Stimulated activated CD4-positive, alpha-beta T cell treated with anti-CD3 and anti-CD28 coated beads, Interleukin-1b, Interleukin-23, amount 100 ng/mL, for 24 hours (primary cell): Measurements from ENCODE around the gene IDH3G.

Source experiments
- DNase-seq, 4 experiments: peaks; one replicate each; pipeline ENCODE4 v3.0.0-alpha.2; 2020; ENCODE audit warnings: low read depth in 4 of 4, low spot score in 1 of 4

The IDH3G gene

GRCh38 chrX:153736071-153736820 lies 57.9 kb downstream of the IDH3G start:
- no peak for DNase-seq
